ENCODE measurements around the gene LENG9.

The LENG9 gene

DNA sequence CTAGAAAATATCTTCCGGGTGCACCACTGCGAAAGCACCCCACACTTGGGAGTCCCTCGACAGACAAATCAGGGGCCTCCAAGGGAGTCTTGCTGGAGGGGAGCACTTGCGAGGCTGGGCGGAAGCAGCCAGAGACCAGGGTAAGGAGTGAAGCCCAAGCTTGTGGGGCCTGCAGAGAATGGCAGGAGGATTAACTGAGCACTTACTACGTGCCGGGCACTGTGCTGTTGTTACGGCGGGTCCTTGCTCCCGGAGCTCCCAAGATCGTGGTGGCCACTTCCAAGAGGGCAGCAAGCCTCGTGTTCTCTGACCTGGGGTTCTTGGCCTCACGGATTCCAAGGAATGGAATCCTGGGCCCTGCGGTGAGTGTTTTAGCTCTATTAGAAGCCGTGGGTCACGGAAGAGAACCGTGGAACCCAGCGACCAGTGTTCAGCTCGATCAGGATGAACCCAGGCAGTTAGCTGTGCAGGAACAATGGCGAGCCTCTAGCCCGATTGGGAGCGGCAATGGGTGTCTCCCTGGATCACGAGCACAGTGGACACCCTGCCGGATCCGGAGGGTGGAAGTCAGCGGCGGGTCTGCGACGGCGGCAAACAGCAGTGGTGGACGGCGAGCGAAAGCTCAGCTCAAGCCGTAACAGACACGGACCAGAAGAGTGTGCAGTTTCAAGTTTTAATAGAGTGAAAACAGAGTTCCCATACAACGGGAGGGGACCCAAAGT, 38.8 kb downstream of the LENG9 start:
- Histone ChIP-seq H3K27me3 (ENCODE audit: control insufficient read depth in 3 of 3, insufficient read depth in 3 of 3, low read depth in 1 of 3, low read length in 3 of 3) (no peaks in the 10 kb centered on the region), H4K8ac (ENCODE audit: low read depth, low read length) (no peak overlapping the region), H2BK5ac (ENCODE audit: low read length) (no peak overlapping the region), H3K27ac (replicated peaks; ENCODE audit: low read length) (no peak overlapping the region), H3K36me3 (replicated peaks in 1 of 2; ENCODE audit: control insufficient read depth in 2 of 2, insufficient read depth in 2 of 2, low read length in 2 of 2) (peaks cover 36 to 52% of the 10 kb centered on the region in 2 donors), H3K4me3 (ENCODE audit: low read length in 2 of 2) (no peak overlapping the region), H3K4me1 (ENCODE audit: control insufficient read depth in 2 of 2, insufficient read depth in 1 of 2, low read depth in 1 of 2, low read length in 2 of 2) (peaks cover 28 to 40% of the 10 kb centered on the region in 2 donors), H3K4me2 (ENCODE audit: insufficient read depth, low read length, poor library complexity, severe bottlenecking) (no peak overlapping the region), H3K9ac (ENCODE audit: low read depth, low read length, poor library complexity) (no peak overlapping the region), H3K18ac (ENCODE audit: low read length) (peak overlapping the region; percentile 23), H4K91ac (ENCODE audit: low read depth, low read length, poor library complexity) (no peak overlapping the region), H2BK15ac (ENCODE audit: low read length) (no peak overlapping the region), H3K23ac (ENCODE audit: low read depth, low read length, poor library complexity) (no peak overlapping the region), H3K9me3 (replicated peaks in 1 of 2; ENCODE audit: control insufficient read depth in 2 of 2, insufficient read depth in 1 of 2, low read depth in 1 of 2, low read length in 2 of 2) (peaks cover 0 to 2% of the 10 kb centered on the region in 2 donors), H2AK5ac (ENCODE audit: low read depth, low read length) (no peak overlapping the region), H3K79me1 (ENCODE audit: low read depth, low read length) (peaks cover 20% of the 10 kb centered on the region), H2BK120ac (ENCODE audit: low read depth, low read length) (no peak overlapping the region), H2BK12ac (ENCODE audit: low read length) (no peak overlapping the region), H3K14ac (ENCODE audit: low read length) (no peak overlapping the region), H3K4ac (ENCODE audit: low read length) (no peak overlapping the region), H2AFZ (ENCODE audit: low read length) (no peak overlapping the region)
- WGBS, 2 donors (ENCODE audit: extremely low coverage in 2 of 2, insufficient read length in 2 of 2, insufficient replicate concordance in 1 of 2) = no CpG with 5 or more reads among the region's 36 CpGs
- DNase-seq (ENCODE audit: low spot score) = no peak

DNA sequence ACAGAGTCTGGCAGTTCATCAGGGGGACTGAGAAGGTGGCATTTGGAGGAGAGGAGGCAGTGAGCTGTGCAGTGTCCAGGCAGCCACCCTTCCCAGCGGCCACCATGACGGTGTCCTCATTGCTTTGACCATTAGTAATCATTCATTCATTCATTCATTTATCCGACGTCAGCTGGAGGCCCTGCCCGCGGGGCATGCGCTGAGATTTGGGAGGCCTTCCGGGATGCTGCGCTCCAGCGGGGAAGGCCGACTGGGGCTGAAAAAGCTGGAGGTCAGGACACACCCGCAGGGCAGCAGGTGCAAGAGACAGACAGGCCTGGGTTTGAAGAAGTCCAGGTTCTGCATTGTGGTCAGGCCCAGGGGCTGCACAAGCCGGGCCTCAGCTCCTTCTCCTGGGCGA, 39.4 kb downstream of the LENG9 start:
- Histone ChIP-seq H3K4me3 (ENCODE audit: low read length in 2 of 2) (no peak overlapping the region), H2BK5ac (ENCODE audit: low read length) (no peak overlapping the region), H3K27me3 (ENCODE audit: control insufficient read depth in 3 of 3, insufficient read depth in 3 of 3, low read depth in 1 of 3, low read length in 3 of 3) (no peaks in the 10 kb centered on the region), H3K14ac (ENCODE audit: low read length) (no peak overlapping the region), H2AK5ac (ENCODE audit: low read depth, low read length) (no peak overlapping the region), H3K27ac (replicated peaks; ENCODE audit: low read length) (no peak overlapping the region), H3K18ac (ENCODE audit: low read length) (peak overlapping the region; percentile 5), H3K23ac (ENCODE audit: low read depth, low read length, poor library complexity) (no peak overlapping the region), H3K36me3 (replicated peaks in 1 of 2; ENCODE audit: control insufficient read depth in 2 of 2, insufficient read depth in 2 of 2, low read length in 2 of 2) (peaks cover 41 to 57% of the 10 kb centered on the region in 2 donors), H3K4ac (ENCODE audit: low read length) (no peak overlapping the region), H3K4me2 (ENCODE audit: insufficient read depth, low read length, poor library complexity, severe bottlenecking) (no peak overlapping the region), H3K9me3 (replicated peaks in 1 of 2; ENCODE audit: control insufficient read depth in 2 of 2, insufficient read depth in 1 of 2, low read depth in 1 of 2, low read length in 2 of 2) (peaks cover 0 to 2% of the 10 kb centered on the region in 2 donors), H4K8ac (ENCODE audit: low read depth, low read length) (peak overlapping the region; percentile 86), H3K4me1 (ENCODE audit: control insufficient read depth in 2 of 2, insufficient read depth in 1 of 2, low read depth in 1 of 2, low read length in 2 of 2) (peaks cover 32 to 41% of the 10 kb centered on the region in 2 donors), H3K79me1 (ENCODE audit: low read depth, low read length) (peaks cover 20% of the 10 kb centered on the region), H2AFZ (ENCODE audit: low read length) (no peak overlapping the region), H3K9ac (ENCODE audit: low read depth, low read length, poor library complexity) (no peak overlapping the region), H2BK12ac (ENCODE audit: low read length) (no peak overlapping the region), H2BK15ac (ENCODE audit: low read length) (no peak overlapping the region), H4K91ac (ENCODE audit: low read depth, low read length, poor library complexity) (no peak overlapping the region), H2BK120ac (ENCODE audit: low read depth, low read length) (no peak overlapping the region)
- DNase-seq (ENCODE audit: low spot score) = no peak
- WGBS, 2 donors (ENCODE audit: extremely low coverage in 2 of 2, insufficient read length in 2 of 2, insufficient replicate concordance in 1 of 2) = no CpG with 5 or more reads among the region's 14 CpGs

DNA sequence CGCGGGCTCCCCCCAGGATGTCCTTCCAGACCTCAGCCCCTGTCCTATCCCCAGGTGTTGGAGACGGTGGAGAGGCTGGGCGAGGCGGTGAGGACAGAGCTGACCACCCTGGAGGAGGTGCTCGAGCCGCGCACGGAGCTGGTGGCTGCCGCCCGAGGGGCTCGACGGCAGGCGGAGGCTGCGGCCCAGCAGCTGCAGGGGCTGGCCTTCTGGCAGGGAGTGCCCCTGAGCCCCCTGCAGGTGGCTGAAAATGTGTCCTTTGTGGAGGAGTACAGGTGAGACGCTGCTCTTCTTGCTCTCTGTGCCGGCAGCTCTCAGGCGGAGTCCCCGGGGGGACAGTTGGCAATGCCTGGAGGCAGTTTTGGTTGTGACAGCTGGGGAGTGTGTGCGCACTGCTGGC, 41.4 kb downstream of the LENG9 start:
- no peak overlapping the region for H3K9ac ChIP-seq (ENCODE audit: low read depth, low read length, poor library complexity)
- peak overlapping the region; percentile 61 for H3K4ac ChIP-seq (ENCODE audit: low read length)
- H3K79me1 ChIP-seq (ENCODE audit: low read depth, low read length) = peaks cover 29% of the 10 kb centered on the region
- no peak overlapping the region for H3K23ac ChIP-seq (ENCODE audit: low read depth, low read length, poor library complexity)
- no peak overlapping the region for H3K4me3 ChIP-seq (ENCODE audit: low read length in 2 of 2)
- no peak overlapping the region for H4K91ac ChIP-seq (ENCODE audit: low read depth, low read length, poor library complexity)
- H3K4me1 ChIP-seq (ENCODE audit: control insufficient read depth in 2 of 2, insufficient read depth in 1 of 2, low read depth in 1 of 2, low read length in 2 of 2) = peaks cover 49 to 51% of the 10 kb centered on the region in 2 donors
- peak overlapping the region; percentile 95 for H2BK15ac ChIP-seq (ENCODE audit: low read length)
- peak overlapping the region; percentile 100 for H2BK5ac ChIP-seq (ENCODE audit: low read length)
- no peak for DNase-seq (ENCODE audit: low spot score)
- peaks cover 40 to 55% of the 10 kb centered on the region in 2 donors for H3K36me3 ChIP-seq (replicated peaks in 1 of 2; ENCODE audit: control insufficient read depth in 2 of 2, insufficient read depth in 2 of 2, low read length in 2 of 2)
- H2BK120ac ChIP-seq (ENCODE audit: low read depth, low read length) = peak overlapping the region; percentile 88
- H2BK12ac ChIP-seq (ENCODE audit: low read length) = peak overlapping the region; percentile 82
- H3K14ac ChIP-seq (ENCODE audit: low read length) = peak overlapping the region; percentile 48
- peak overlapping the region; percentile 93 for H3K18ac ChIP-seq (ENCODE audit: low read length)
- peak overlapping the region; percentile 99 for H2AK5ac ChIP-seq (ENCODE audit: low read depth, low read length)
- peaks cover 0 to 2% of the 10 kb centered on the region in 2 donors for H3K9me3 ChIP-seq (replicated peaks in 1 of 2; ENCODE audit: control insufficient read depth in 2 of 2, insufficient read depth in 1 of 2, low read depth in 1 of 2, low read length in 2 of 2)
- no peak overlapping the region for H4K8ac ChIP-seq (ENCODE audit: low read depth, low read length)
- no peak overlapping the region for H2AFZ ChIP-seq (ENCODE audit: low read length)
- no peaks in the 10 kb centered on the region for H3K27me3 ChIP-seq (ENCODE audit: control insufficient read depth in 3 of 3, insufficient read depth in 3 of 3, low read depth in 1 of 3, low read length in 3 of 3)
- peak overlapping the region; percentile 21 for H3K27ac ChIP-seq (replicated peaks; ENCODE audit: low read length)
- WGBS, 2 donors (ENCODE audit: extremely low coverage in 2 of 2, insufficient read length in 2 of 2, insufficient replicate concordance in 1 of 2) = no CpG with 5 or more reads among the region's 20 CpGs
- no peak overlapping the region for H3K4me2 ChIP-seq (ENCODE audit: insufficient read depth, low read length, poor library complexity, severe bottlenecking)

DNA sequence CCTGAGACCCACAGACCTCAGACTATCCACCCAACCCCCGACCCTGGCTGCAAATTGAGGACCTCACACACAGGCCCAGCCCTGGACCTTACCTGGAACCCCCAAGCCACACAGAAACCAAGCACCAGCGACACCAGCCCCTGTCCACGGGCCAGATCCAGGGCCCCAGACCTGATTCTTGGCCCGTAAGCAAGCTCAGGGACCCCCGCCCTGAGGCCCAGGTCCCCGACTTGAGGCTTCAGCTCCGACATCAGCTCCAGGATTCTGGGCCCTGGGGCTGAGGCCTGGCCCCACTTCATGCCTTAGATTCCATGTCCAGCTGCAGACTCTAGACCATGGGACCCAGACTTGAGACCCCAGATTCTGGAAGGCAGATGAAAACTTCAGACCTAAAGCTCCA, 42.1 kb downstream of the LENG9 start:
- H3K18ac ChIP-seq (ENCODE audit: low read length) = peak overlapping the region; percentile 97
- no CpG with 5 or more reads among the region's 7 CpGs for WGBS, 2 donors (ENCODE audit: extremely low coverage in 2 of 2, insufficient read length in 2 of 2, insufficient replicate concordance in 1 of 2)
- DNase-seq (ENCODE audit: low spot score) = no peak
- H3K36me3 ChIP-seq (replicated peaks in 1 of 2; ENCODE audit: control insufficient read depth in 2 of 2, insufficient read depth in 2 of 2, low read length in 2 of 2) = peaks cover 39 to 54% of the 10 kb centered on the region in 2 donors
- peak overlapping the region; percentile 45 for H3K9ac ChIP-seq (ENCODE audit: low read depth, low read length, poor library complexity)
- H3K23ac ChIP-seq (ENCODE audit: low read depth, low read length, poor library complexity) = peak overlapping the region; percentile 25
- H3K79me1 ChIP-seq (ENCODE audit: low read depth, low read length) = peaks cover 35% of the 10 kb centered on the region
- H4K8ac ChIP-seq (ENCODE audit: low read depth, low read length) = no peak overlapping the region
- H3K4me1 ChIP-seq (ENCODE audit: control insufficient read depth in 2 of 2, insufficient read depth in 1 of 2, low read depth in 1 of 2, low read length in 2 of 2) = peaks cover 49 to 55% of the 10 kb centered on the region in 2 donors
- H3K14ac ChIP-seq (ENCODE audit: low read length) = no peak overlapping the region
- peaks cover 0 to 2% of the 10 kb centered on the region in 2 donors for H3K9me3 ChIP-seq (replicated peaks in 1 of 2; ENCODE audit: control insufficient read depth in 2 of 2, insufficient read depth in 1 of 2, low read depth in 1 of 2, low read length in 2 of 2)
- peak overlapping the region; percentile 95 for H2BK15ac ChIP-seq (ENCODE audit: low read length)
- H2AFZ ChIP-seq (ENCODE audit: low read length) = no peak overlapping the region
- peak overlapping the region; percentile 93 for H3K4ac ChIP-seq (ENCODE audit: low read length)
- H3K4me2 ChIP-seq (ENCODE audit: insufficient read depth, low read length, poor library complexity, severe bottlenecking) = peak overlapping the region; percentile 85
- peak overlapping the region; percentile 98 for H2BK12ac ChIP-seq (ENCODE audit: low read length)
- no peaks in the 10 kb centered on the region for H3K27me3 ChIP-seq (ENCODE audit: control insufficient read depth in 3 of 3, insufficient read depth in 3 of 3, low read depth in 1 of 3, low read length in 3 of 3)
- H3K4me3 ChIP-seq (ENCODE audit: low read length in 2 of 2) = no peak overlapping the region
- peak overlapping the region; percentile 92 for H3K27ac ChIP-seq (replicated peaks; ENCODE audit: low read length)
- H2BK120ac ChIP-seq (ENCODE audit: low read depth, low read length) = peak overlapping the region; percentile 99
- peak overlapping the region; percentile 100 for H2BK5ac ChIP-seq (ENCODE audit: low read length)
- H2AK5ac ChIP-seq (ENCODE audit: low read depth, low read length) = peak overlapping the region; percentile 99
- peak overlapping the region; percentile 90 for H4K91ac ChIP-seq (ENCODE audit: low read depth, low read length, poor library complexity)
